ENCODE measurements around the gene ROBO4.

- TF ChIP-seq CTCF (conservative IDR thresholded peaks at IDR 0.05; ENCODE audit: low read length) (no peak), EZH2phosphoT487 (IDR thresholded peaks at IDR 0.05; ENCODE audit: borderline replicate concordance, low read depth, low read length) (no peak)
Measured at GRCh38 chr11:124877910-124878758, 19.5 kb downstream of the ROBO4 start.

Data from OCI-LY7 (cell line).